ENCODE data around the gene PRDM15.

GRCh38 chr21:41816583-41817165, 62.5 kb downstream of the PRDM15 start:
- TF ChIP-seq CTCF (optimal IDR thresholded peaks at IDR 0.05 in 1 of 3, IDR thresholded peaks at IDR 0.05 in 1 of 3, conservative IDR thresholded peaks at IDR 0.05 in 1 of 3; ENCODE audit: extremely low read depth in 1 of 3, insufficient read depth in 2 of 3, low read length in 3 of 3) (peak; percentile 46 to 72 (median 53)), EZH2 (IDR thresholded peaks at IDR 0.05; ENCODE audit: low read length) (no peak)
